Adrenal gland (tissue), 19 donors: ENCODE measurements around the gene CYBC1. TPM values are rescaled to one million over a fixed set of nuclear protein-coding genes. Genes with fewer than 3 reads are reported as not detected.

Source experiments
- DNase-seq, 7 donors: peaks; one replicate each; pipeline ENCODE4 v3.0.0-alpha.2; 2019 to 2020
- H3K27ac ChIP-seq, 5 donors: fragments of 200-600 bp; sonication (generic) in 4 of 5; 1 replicate in 3 of 5; 2 replicates in 2 of 5; pipeline versions ENCODE4 v1.5.1 to v1.8.0; 2016 to 2020; ENCODE audit warnings: mild to moderate bottlenecking in 1 of 5
- H3K27me3 ChIP-seq: fragments of 200-600 bp; 2 replicates; pipeline ENCODE4 v1.8.0; 2021
- H3K36me3 ChIP-seq, 2 donors: fragments of 200-600 bp; replicated peaks in 1 of 2; 1 replicate in 1 of 2; 2 replicates in 1 of 2; pipeline versions ENCODE4 v1.5.1 to v1.8.0; 2018 to 2022
- H3K4me1 ChIP-seq, 2 donors: fragments of 200-600 bp; replicated peaks in 1 of 2; 1 replicate in 1 of 2; 2 replicates in 1 of 2; pipeline versions ENCODE4 v1.5.1 to v1.8.0; 2018 to 2021
- H3K4me3 ChIP-seq, 4 donors: fragments of 200-600 bp; sonication (generic) in 3 of 4; one replicate each; pipeline ENCODE4 v1.5.1; 2016 to 2018
- H3K9me3 ChIP-seq, 3 donors: fragments of 200-600 bp; sonication (generic) in 1 of 3; replicated peaks in 1 of 3; 1 replicate in 2 of 3; 2 replicates in 1 of 3; pipeline versions ENCODE4 v1.5.1 to v1.8.0; 2016 to 2021
- CTCF ChIP-seq, 6 experiments: fragments of 450-650 bp in 4 of 6; fragments of 200-600 bp in 2 of 6; sonication (generic) in 1 of 6; IDR thresholded peaks; 1 replicate in 5 of 6; 2 replicates in 1 of 6; pipeline versions ENCODE4 v1.5.1 to v1.8.0; 2016 to 2021; ENCODE audit warnings: antibody characterized with exemption in 6 of 6, mild to moderate bottlenecking in 2 of 6, moderate library complexity in 1 of 6
- POLR2A ChIP-seq, 2 donors: fragments of 450-650 bp; IDR thresholded peaks; one replicate each; pipeline ENCODE4 v1.6.1; 2017; ENCODE audit warnings: antibody characterized with exemption in 2 of 2, mild to moderate bottlenecking in 2 of 2, moderate library complexity in 1 of 2
- WGBS, 4 donors: extraction: QIAGEN DNeasy Blood & Tissue Kit in 2 of 4; methylation state at CpG; one replicate each; pipeline versions ENCODE4 v1.1.5 to v1.1.7; 2013 to 2017; 5-methylcytosine and 5-hydroxymethylcytosine counted together
- intact Hi-C, 2 donors: fragments of 100-400 bp; cut with DNase I; formaldehyde crosslinking; loops; one replicate each; pipeline versions ENCODE4 v1.14.1 to v1.15.0; 2022 to 2023
- long read RNA-seq, 10 donors: library from polyadenylated mRNA in 3 of 10; unstranded in 2 of 10; stranded (forward) in 1 of 10; transcript quantifications; one replicate each; pipeline ENCODE4 v2.0.0 and lab custom pipeline, GENCODE V29; 2021 to 2026
- polyA plus RNA-seq, 3 donors: library from polyadenylated mRNA; stranded (reverse); fragments of 200-250 nt in 2 of 3; fragments of 350-450 nt in 1 of 3; fragmentation: Illumina TruSeq in 1 of 3; extraction: RNeasy Lipid Tissue Mini Kit (QIAGEN cat#74804) in 1 of 3; gene quantifications; one replicate each; pipeline ENCODE4 v1.2.3, GENCODE V29; 2013 to 2014
- total RNA-seq, 9 donors: library from RNA; depleted of rRNA in 4 of 9; stranded (reverse); fragments of >200 nt in 4 of 9; fragments of 120-200 nt in 1 of 9; fragmentation: NEBNext Ultra II Directional in 1 of 9; extraction: Animal tissue kit (Norgen Biotek cat#: 25700) in 1 of 9; gene quantifications; one replicate each; pipeline versions ENCODE4 v1.1.0 to v1.2.4, GENCODE V29; 2013 to 2023
- donor health status: healthy with polysubstance abuse.
- donor health status: Bipolar disorder and iron deficiency.
- donor health status: DM: yes; HTN: yes; CAD: no.
- donor health status: DM: no; HTN: no; CAD: no.
- donor health status: DM: no; HTN: no; CAD: no.
- donor health status: DM: yes; HTN: yes; CAD: no.

Gene CYBC1
- total RNA-seq, result 100 to 1,000 TPM in 3 of 9 donors, 10 to 100 TPM in 6; 34.6 to 160 (median 83.9) TPM
- 10 to 100 TPM; 38.9 to 73.9 (median 61.2) TPM for polyA plus RNA-seq
- long read RNA-seq, donor 1, transcript CYBC1-201 (7 exons, 2,093 nt), result major isoform, 7 of 8 reads
- long read RNA-seq, donor 1, partial matches to known transcripts, result 0 of 8 reads
- long read RNA-seq, donor 1, other reads (novel, unspliced or antisense), result 0 of 8 reads
- long read RNA-seq, donor 2, transcript CYBC1-201 (7 exons, 2,093 nt), result major isoform, 6 of 7 reads
- long read RNA-seq, donor 2, partial matches to known transcripts, result 0 of 7 reads
- long read RNA-seq, donor 2, other reads (novel, unspliced or antisense), result 0 of 7 reads
- long read RNA-seq, donor 3, partial matches to known transcripts, result 0 of 7 reads
- long read RNA-seq, donor 3, other reads (novel, unspliced or antisense), result 0 of 7 reads
- long read RNA-seq, donor 4, transcript CYBC1-201 (7 exons, 2,093 nt), result major isoform, 34 of 58 reads
- long read RNA-seq, donor 4, partial matches to known transcripts, result 5 of 58 reads
- long read RNA-seq, donor 4, other reads (novel, unspliced or antisense), result 14 of 58 reads
- long read RNA-seq, donor 5, full-length matches to known transcripts, result 231 of 298 reads
- long read RNA-seq, donor 5, partial matches to known transcripts, result 10 of 298 reads
- long read RNA-seq, donor 5, other reads (novel, unspliced or antisense), result 57 of 298 reads
- long read RNA-seq, donor 6, transcript CYBC1-201 (7 exons, 2,093 nt), result major isoform, 17 of 29 reads
- long read RNA-seq, donor 6, partial matches to known transcripts, result 2 of 29 reads
- long read RNA-seq, donor 6, other reads (novel, unspliced or antisense), result 7 of 29 reads
- long read RNA-seq, donor 7, partial matches to known transcripts, result 0 of 4 reads
- long read RNA-seq, donor 7, other reads (novel, unspliced or antisense), result 0 of 4 reads
- long read RNA-seq, donor 8, transcript CYBC1-201 (7 exons, 2,093 nt), result major isoform, 11 of 16 reads
- long read RNA-seq, donor 8, partial matches to known transcripts, result 0 of 16 reads
- long read RNA-seq, donor 8, other reads (novel, unspliced or antisense), result 0 of 16 reads
- long read RNA-seq, donor 9, transcript CYBC1-201 (7 exons, 2,093 nt), result major isoform, 6 of 20 reads
- long read RNA-seq, donor 9, partial matches to known transcripts, result 6 of 20 reads
- long read RNA-seq, donor 9, other reads (novel, unspliced or antisense), result 6 of 20 reads
- long read RNA-seq, donor 10, partial matches to known transcripts, result 0 of 8 reads
- long read RNA-seq, donor 10, other reads (novel, unspliced or antisense), result 0 of 8 reads

- peaks cover under 1 to 19% of the 10 kb centered on the region in 2 donors for H3K4me1 ChIP-seq
- peak within 1 kb of the TSS; percentile 69 to 90 (median 83) for H3K27ac ChIP-seq
- H3K36me3 ChIP-seq, result no peaks in the 10 kb centered on the region
- TF ChIP-seq POLR2A (IDR thresholded peaks at IDR 0.05) (peak; percentile 40 to 83), CTCF (IDR thresholded peaks at IDR 0.05) (peak in 2 of 6 experiments; percentile 14 to 32)
- H3K27me3 ChIP-seq, result no peaks in the 10 kb centered on the region
- H3K4me3 ChIP-seq, result peak within 1 kb of the TSS; percentile 62 to 83 (median 69)
- DNase-seq, result peak; percentile 92 to 95 (median 94)
- intact Hi-C loops, result no loop called here
- WGBS, 4 donors, result 0 to 1% (median 0%) methylated on average over 42 to 91 of the region's 91 CpGs
- no peaks in the 10 kb centered on the region for H3K9me3 ChIP-seq
Measured at GRCh38 chr17:82450357-82451106, at the start of gene CYBC1. Gene CYBC1, minus strand, starts transcription at chr17:82450752. Its CDS starts 1,498 bp downstream, at chr17:82449254.

GRCh38 chr17:82497483-82498405 lies 47.2 kb upstream of the CYBC1 start:
- H3K4me3 ChIP-seq, result peak overlapping the region in 3 of 4 donors; percentile 25 to 62 (median 46)
- no peak for TF ChIP-seq POLR2A (IDR thresholded peaks at IDR 0.05)
- no peak for TF ChIP-seq CTCF (IDR thresholded peaks at IDR 0.05)
- 12 to 90% (median 14%) methylated on average over 5 to 66 of the region's 66 CpGs for WGBS, 4 donors
- H3K4me1 ChIP-seq, result peaks cover 5 to 27% of the 10 kb centered on the region in 2 donors
- no peaks in the 10 kb centered on the region for H3K27me3 ChIP-seq
- H3K9me3 ChIP-seq, result no peaks in the 10 kb centered on the region
- DNase-seq, result peak in 6 of 7 donors; percentile 31 to 62 (median 58)
- intact Hi-C loops, result no loop called here
- peak overlapping the region in 4 of 5 donors; percentile 35 to 87 (median 76) for H3K27ac ChIP-seq
- H3K36me3 ChIP-seq, result no peaks in the 10 kb centered on the region
